IMR-90 (cell line): ENCODE results near the gene DMD. TPM values are rescaled to one million over a fixed set of nuclear protein-coding genes. Genes with fewer than 3 reads are reported as not detected.

Experiments
- ATAC-seq: fragments of 200-7000 bp; cut with Tn5 transposase; 2 replicates; pipeline ENCODE4 v1.9.1; 2020; ENCODE audit warnings: low read depth, mild to moderate bottlenecking, moderate library complexity
- BruUV-seq: library from RNA; stranded (reverse); fragments of 400-500 nt; replicated peaks from 2 replicates; lab custom pipeline; 2021; lab: Mats Ljungman, UMichigan
- CTCF ChIA-PET: fragments of 300-600 bp; formaldehyde crosslinking; extraction: SDS; loops from one replicate; lab custom pipeline; 2021; ENCODE audit warnings: antibody characterized with exemption; lab: Yijun Ruan, JAX
- POLR2A ChIA-PET: fragments of 300-600 bp; sonication (Branson Sonifier 250); formaldehyde crosslinking; loops from one replicate; lab custom pipeline; 2022; ENCODE audit warnings: antibody characterized with exemption; ENCODE audit not compliant: unreplicated experiment; lab: Charles Lee
- DNase-seq: peaks from one replicate; pipeline ENCODE4 v3.0.0; 2013
- H2AFZ ChIP-seq: replicated peaks from 2 replicates; pipeline ENCODE3; 2013; ENCODE audit warnings: low read length, mild to moderate bottlenecking; ENCODE audit not compliant: poor library complexity
- H2AK5ac ChIP-seq: 2 replicates; pipeline ENCODE4 v1.6.1; 2013; ENCODE audit warnings: low read depth, low read length, inconsistent platforms
- H2AK9ac ChIP-seq: replicated peaks from 2 replicates; pipeline ENCODE3; 2013; ENCODE audit warnings: mild to moderate bottlenecking, low read depth, low read length, moderate library complexity; ENCODE audit not compliant: poor library complexity
- H2BK120ac ChIP-seq: 2 replicates; pipeline ENCODE4 v1.6.1; 2013; ENCODE audit warnings: low read depth, low read length, inconsistent platforms
- H2BK15ac ChIP-seq: 3 replicates; pipeline ENCODE4 v1.6.1; 2013; ENCODE audit warnings: low read depth, low read length, inconsistent platforms
- H2BK20ac ChIP-seq: 2 replicates; pipeline ENCODE4 v1.6.1; 2013; ENCODE audit warnings: low read depth, mild to moderate bottlenecking, inconsistent platforms, low read length, moderate library complexity
- H2BK5ac ChIP-seq: 2 replicates; pipeline ENCODE4 v1.6.1; 2013; ENCODE audit warnings: mild to moderate bottlenecking, low read depth, low read length, inconsistent platforms; ENCODE audit not compliant: poor library complexity, severe bottlenecking
- H3K14ac ChIP-seq: replicated peaks from 2 replicates; pipeline ENCODE4 v1.6.1; 2013; ENCODE audit warnings: low read depth, low read length, inconsistent platforms
- H3K18ac ChIP-seq: 2 replicates; pipeline ENCODE4 v1.6.1; 2013; ENCODE audit warnings: low read depth, low read length, control low read depth
- H3K23ac ChIP-seq: 2 replicates; pipeline ENCODE4 v1.6.1; 2013; ENCODE audit warnings: low read depth, low read length, inconsistent platforms
- H3K27ac ChIP-seq: 2 replicates; pipeline ENCODE4 v1.5.1; 2013; ENCODE audit warnings: mild to moderate bottlenecking, control low read depth, low read length; ENCODE audit not compliant: insufficient read depth
- H3K27me3 ChIP-seq: 2 replicates; pipeline ENCODE4 v1.6.1; 2013; ENCODE audit warnings: low read length; ENCODE audit not compliant: control insufficient read depth, insufficient read depth
- H3K36me3 ChIP-seq: 2 replicates; pipeline ENCODE4 v1.6.1; 2013; ENCODE audit warnings: low read length, mixed read lengths; ENCODE audit not compliant: control insufficient read depth, insufficient read depth
- H3K4ac ChIP-seq: 2 replicates; pipeline ENCODE4 v1.6.1; 2013; ENCODE audit warnings: low read depth, low read length, inconsistent platforms
- H3K4me1 ChIP-seq: 2 replicates; pipeline ENCODE4 v1.6.1; 2013; ENCODE audit warnings: low read length, mixed read lengths; ENCODE audit not compliant: control insufficient read depth, insufficient read depth
- H3K4me2 ChIP-seq: 2 replicates; pipeline ENCODE4 v1.6.1; 2013; ENCODE audit warnings: low read depth, mild to moderate bottlenecking, control low read depth, low read length, moderate library complexity
- H3K4me3 ChIP-seq: 2 replicates; pipeline ENCODE4 v1.5.1; 2013; ENCODE audit warnings: low read depth, mild to moderate bottlenecking, control low read depth, low read length, moderate library complexity; ENCODE audit not compliant: insufficient read depth
- H3K56ac ChIP-seq: 2 replicates; pipeline ENCODE4 v1.6.1; 2013; ENCODE audit warnings: low read length, inconsistent platforms; ENCODE audit not compliant: insufficient read depth; ENCODE audit errors: extremely low read depth
- H3K79me1 ChIP-seq, 2 experiments: 2 replicates each; pipeline ENCODE4 v1.6.1; 2013; ENCODE audit warnings: low read length in 2 of 2, inconsistent platforms in 1 of 2, low read depth in 1 of 2
- H3K9ac ChIP-seq: 2 replicates; pipeline ENCODE4 v1.6.1; 2013; ENCODE audit warnings: low read depth, low read length, control low read depth
- H3K9me1 ChIP-seq: 2 replicates; pipeline ENCODE4 v1.6.1; 2013; ENCODE audit warnings: low read length, inconsistent platforms; ENCODE audit not compliant: insufficient read depth
- H3K9me3 ChIP-seq: 2 replicates; pipeline ENCODE4 v1.6.1; 2013; ENCODE audit warnings: low read length; ENCODE audit not compliant: control insufficient read depth, insufficient read depth
- H4K20me1 ChIP-seq: 2 replicates; pipeline ENCODE4 v1.6.1; 2013; ENCODE audit warnings: low read length, inconsistent platforms; ENCODE audit not compliant: insufficient read depth
- H4K5ac ChIP-seq: 2 replicates; pipeline ENCODE4 v1.6.1; 2013; ENCODE audit warnings: mild to moderate bottlenecking, low read depth, low read length, control low read depth
- H4K8ac ChIP-seq, 2 experiments: 2 replicates each; pipeline ENCODE4 v1.6.1; 2013; ENCODE audit warnings: low read depth in 2 of 2, low read length in 2 of 2, control low read depth in 1 of 2, inconsistent platforms in 1 of 2
- H4K91ac ChIP-seq: 2 replicates; pipeline ENCODE4 v1.6.1; 2013; ENCODE audit warnings: low read depth, low read length, inconsistent platforms; ENCODE audit not compliant: insufficient read depth
- RAD21 ChIP-seq: IDR thresholded peaks from 2 replicates; pipeline ENCODE4 v1.6.1; 2012; ENCODE audit warnings: low read length, improper control_type of control experiment
- SMC3 ChIP-seq: fragments of 150-350 bp; IDR thresholded peaks from 2 replicates; pipeline ENCODE4 v1.6.1; 2016; ENCODE audit warnings: low read depth, mild to moderate bottlenecking, antibody characterized with exemption, low read length, moderate library complexity
- WGBS, 2 experiments: methylation state at CpG; one replicate each; pipeline versions ENCODE4 v1.1.5 to v1.1.7; 2013; ENCODE audit warnings: missing lambda C conversion rate in 2 of 2; ENCODE audit not compliant: insufficient read length in 1 of 2; ENCODE audit errors: extremely low coverage in 2 of 2; 5-methylcytosine and 5-hydroxymethylcytosine counted together
- dilution Hi-C: fragments of 300-500 bp; cut with HindIII; formaldehyde crosslinking; loops from one replicate; pipeline ENCODE4 v1.14.3; 2018; ENCODE audit warnings: low sequenced_read_pairs; ENCODE audit not compliant: unreplicated experiment
- in situ Hi-C: fragments of 300-500 bp; cut with MboI; formaldehyde crosslinking; loops from 3 replicates; pipeline ENCODE4 v1.14.3; 2019; ENCODE audit warnings: low sequenced_read_pairs, inconsistent platforms, mixed read lengths
- intact Hi-C: fragments of 100-400 bp; cut with micrococcal nuclease; formaldehyde crosslinking; loops from 2 replicates; pipeline ENCODE4 v1.10.0; 2022
- polyA plus RNA-seq, 3 experiments: library from polyadenylated mRNA; depleted of rRNA; stranded (reverse); fragments of >200 nt; gene quantifications; 2 replicates each; pipeline ENCODE4 v1.2.3, GENCODE V29; 2012; ENCODE audit warnings: low replicate concordance in 1 of 3
- total RNA-seq: library from RNA; depleted of rRNA; stranded (reverse); fragments of >200 nt; gene quantifications from 2 replicates; pipeline ENCODE4 v1.2.3, GENCODE V29; 2012

Gene DMD
- total and polyA plus RNA-seq, 2 of the 4 experiments (the other 2 are of a cell fraction): 6.6 to 11.8 TPM

GRCh38 chrX:32087663-32088062 is 1123.7 kb downstream of the DMD start:
- Histone ChIP-seq H2BK120ac (no peak overlapping the region), H3K4me2 (no peak overlapping the region), H2AFZ (no peak overlapping the region), H3K9me3 (no peaks in the 10 kb centered on the region), H4K20me1 (no peaks in the 10 kb centered on the region), H4K5ac (no peak overlapping the region), H3K27ac (no peak overlapping the region), H3K56ac (no peak overlapping the region), H4K91ac (no peak overlapping the region), H2AK9ac (no peak overlapping the region), H3K36me3 (no peaks in the 10 kb centered on the region), H3K4ac (no peak overlapping the region), H3K18ac (no peak overlapping the region), H3K23ac (no peak overlapping the region), H2BK5ac (no peak overlapping the region), H3K79me1 (no peaks in the 10 kb centered on the region), H3K14ac (no peak overlapping the region), H2AK5ac (no peak overlapping the region), H4K8ac (no peak overlapping the region), H3K9ac (no peak overlapping the region), H3K9me1 (no peaks in the 10 kb centered on the region), H2BK15ac (no peak overlapping the region), H2BK20ac (no peak overlapping the region), H3K4me1 (no peaks in the 10 kb centered on the region), H3K27me3 (no peaks in the 10 kb centered on the region), H3K4me3 (no peak overlapping the region)
- intact Hi-C loops: no loop called here
- ChIA-PET CTCF (interaction anchor here (0.7 kb wide), 1 partner anchor 124 kb away, joined by 6 read pairs; no protein-coding TSS in a partner anchor), POLR2A (no interaction called here)
- TF ChIP-seq RAD21 (no peak), SMC3 (no peak)
- no peak for ATAC-seq
- in situ Hi-C loops: no loop called here
- dilution Hi-C loops: no loop called here
- no CpG with 5 or more reads among the region's 4 CpGs for WGBS, 2 experiments
- no peak for DNase-seq
- BruUV-seq: no TSS peak
